Measurements from ENCODE around the gene HOXB9.
A peak's percentile ranks its signal among the peaks of the same experiment; 100 is the strongest.

Gene HOXB9

DNA sequence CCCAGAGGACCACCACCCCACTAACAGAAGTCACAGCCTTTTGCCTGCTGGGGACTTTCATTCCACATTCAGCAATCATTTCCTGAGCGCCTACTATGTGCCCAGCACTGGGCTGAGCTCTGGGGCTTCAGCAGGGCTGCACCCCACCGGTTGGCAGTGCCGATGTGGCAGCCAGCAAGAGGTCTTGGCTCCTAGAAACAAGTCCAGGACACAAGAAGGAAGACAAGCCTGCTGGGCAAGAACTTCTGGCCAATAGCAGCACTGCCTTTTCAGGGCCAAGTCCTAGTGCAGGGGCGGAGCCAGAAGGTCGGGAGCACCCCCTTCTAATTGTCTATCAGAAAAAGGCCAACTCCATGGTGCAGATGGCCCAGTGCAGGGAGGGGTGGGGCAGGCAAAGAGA is 13.0 kb upstream of the HOXB9 start:
- DNase-seq: no peak

DNA sequence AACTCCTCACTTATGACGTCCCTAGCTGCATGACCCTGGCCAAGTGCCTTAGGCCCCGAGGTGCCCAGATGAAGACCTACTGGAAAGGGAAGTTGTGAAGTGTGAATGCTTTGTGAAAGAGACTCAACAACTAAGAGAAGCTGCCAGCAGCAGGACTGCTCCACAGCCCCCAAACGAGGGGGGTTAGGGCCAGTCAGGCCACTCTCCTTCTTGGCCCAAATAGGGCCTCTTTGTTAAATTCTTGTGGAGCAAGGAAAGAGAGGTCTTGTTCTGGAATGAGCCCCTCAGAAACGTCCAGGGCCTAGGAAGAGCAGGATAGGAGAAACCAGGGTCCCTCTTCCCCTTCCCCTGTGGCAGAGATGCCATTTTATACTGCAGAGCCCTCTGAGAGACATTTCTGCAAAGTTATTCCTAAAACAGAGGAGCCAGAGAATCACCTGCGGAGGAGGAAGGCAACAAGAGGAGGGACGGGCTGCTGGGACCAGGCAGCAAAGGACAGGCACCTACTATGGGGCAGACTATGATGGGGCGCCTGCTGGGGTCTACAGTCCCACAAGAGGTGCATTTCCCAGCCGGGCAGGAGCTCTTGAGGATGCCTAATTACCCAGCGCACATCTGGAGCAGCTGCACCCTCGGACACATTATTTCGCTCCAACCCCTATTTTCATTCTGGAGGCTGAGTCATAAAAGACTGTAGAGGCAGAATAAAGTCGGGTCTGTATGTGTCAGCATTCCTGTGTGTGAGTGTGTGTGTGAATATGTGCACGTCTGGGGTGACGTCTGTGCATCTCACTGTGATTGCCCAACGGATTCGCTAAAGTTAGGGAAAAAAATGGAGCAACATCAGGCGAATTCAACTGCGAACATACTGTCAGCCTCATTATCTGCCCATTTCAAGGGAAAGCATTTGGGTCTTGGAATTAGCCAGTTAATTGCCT is 11.4 kb upstream of the HOXB9 start:
- DNase-seq: no peak

DNA sequence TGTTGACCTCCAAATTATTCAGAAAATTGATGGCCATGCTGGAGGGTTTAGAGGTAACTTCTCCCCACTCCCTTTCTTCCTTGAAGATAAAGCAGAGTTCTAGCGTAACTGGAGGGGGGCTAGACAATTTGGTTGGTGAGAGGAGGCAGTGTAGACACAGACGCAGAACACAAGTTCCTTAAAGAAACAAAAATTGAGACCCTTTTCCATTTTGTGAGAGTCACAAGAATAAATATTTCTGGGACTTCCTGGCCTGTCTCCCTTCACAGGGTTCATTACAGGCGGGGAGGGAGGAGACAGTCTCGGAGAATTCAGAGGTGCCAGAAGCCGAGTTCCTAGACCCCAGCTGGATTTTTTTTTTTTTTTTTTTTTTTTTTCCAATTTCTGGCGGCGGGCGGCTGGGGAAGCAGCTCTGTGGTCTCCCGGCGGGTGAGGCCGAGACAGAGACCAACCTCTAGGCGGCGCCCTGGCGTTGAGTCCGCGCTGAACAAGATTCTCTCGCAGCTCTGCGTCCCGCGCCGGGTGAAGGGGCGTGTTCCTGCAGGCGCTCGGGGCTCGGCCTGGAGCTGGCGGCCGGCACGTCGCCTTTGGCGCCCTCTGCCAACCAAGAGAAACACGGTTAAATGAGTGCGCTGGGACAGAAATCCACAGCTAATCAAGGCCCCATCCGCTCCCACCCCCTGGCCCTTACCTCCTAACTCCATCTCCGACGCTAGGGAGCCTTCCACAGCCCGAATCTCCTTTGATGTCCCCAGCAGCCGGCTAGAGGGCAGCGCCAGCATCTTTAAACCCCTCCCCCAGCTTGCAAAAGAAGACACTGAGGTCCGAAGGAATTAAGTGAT is 10.2 kb upstream of the HOXB9 start:
- peak; percentile 85 for DNase-seq

DNA sequence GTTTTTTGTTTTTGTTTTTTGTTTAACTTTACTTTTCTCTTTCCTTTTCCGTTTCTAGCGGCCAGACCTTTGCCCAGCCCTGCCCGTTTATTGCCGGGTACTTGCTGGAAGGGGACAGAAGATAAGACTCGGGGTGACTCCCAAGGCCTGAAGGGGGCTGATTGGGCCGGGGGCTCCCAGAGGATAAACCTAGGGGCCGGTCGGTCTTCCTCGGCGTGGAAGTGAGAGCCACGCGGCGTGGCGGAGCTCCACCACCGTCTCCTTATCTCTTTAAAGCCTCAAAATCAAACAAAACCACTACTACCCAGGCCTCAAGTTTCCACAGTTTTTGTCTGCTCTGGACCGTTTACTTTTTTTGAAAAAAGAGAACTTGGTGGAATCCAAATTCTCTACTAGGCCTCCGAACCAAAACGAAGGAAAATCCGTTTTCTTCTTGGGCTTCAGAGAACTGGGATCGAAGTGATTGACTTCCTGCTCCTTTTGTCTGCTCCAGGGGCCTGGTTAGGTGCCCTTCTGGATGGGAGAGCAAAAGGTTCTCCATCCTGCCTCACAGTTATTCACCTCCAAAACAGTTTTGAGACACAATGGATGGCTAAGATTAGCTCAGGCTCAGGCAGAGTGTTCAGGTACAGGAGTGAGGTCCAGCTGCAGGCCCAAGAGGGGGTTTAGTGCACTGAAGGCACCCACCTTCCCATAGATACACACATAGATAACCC is 8.5 kb upstream of the HOXB9 start:
- peak; percentile 15 for DNase-seq

DNA sequence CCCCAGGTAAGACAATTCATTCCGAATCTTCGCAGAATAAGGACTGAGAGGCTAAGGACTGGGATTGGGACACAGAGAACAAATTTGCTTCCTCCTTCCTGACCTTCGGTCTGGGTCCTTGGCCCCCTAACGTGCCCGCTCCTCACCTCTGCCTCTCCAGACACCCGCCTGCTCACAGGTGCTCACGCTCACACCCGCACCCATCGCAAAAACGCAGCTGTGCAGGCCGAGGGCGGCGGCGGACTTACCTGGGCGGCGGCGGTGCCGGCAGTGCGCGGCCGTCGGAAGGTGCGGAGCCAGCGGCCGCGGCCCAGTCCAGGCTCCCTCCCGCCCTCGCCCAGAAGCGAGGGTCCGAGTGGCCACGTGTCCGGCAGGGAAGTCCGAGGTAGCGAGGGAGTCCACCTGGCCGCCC is 7.1 kb upstream of the HOXB9 start:
- no peak for DNase-seq

DNA sequence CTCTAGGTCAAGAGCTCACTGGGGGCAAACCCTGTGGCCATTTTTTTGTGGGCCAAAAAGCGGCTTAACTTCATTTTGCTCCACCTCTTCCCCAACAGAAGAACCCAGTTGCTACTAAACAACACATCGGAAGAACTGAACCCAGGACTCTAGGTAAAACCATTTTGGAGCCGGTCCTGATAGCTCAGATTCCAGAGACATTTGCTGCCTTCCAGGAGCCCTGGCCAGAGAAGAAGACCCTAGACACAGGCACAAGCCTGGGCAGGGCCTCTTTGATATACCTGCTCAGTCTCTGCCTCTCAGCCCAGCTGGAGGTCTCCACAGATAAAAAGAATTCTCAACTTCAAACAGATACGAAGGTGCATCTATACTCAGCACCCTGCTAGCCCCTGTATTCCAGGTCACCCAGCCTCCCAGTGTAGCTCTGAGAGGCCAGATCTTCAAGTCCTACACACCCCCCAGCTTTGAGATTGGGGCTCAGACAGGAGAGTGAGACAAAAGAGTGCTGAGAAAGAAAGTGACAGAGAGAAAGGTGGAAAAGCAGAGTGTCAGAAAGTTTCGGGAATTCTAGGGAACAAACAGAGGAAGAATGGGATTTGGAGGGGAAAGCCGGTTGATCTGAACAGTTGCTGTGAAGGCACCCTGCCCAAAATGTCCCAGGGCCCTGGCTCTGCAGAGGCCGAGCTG is 6.6 kb upstream of the HOXB9 start:
- no peak for DNase-seq

DNA sequence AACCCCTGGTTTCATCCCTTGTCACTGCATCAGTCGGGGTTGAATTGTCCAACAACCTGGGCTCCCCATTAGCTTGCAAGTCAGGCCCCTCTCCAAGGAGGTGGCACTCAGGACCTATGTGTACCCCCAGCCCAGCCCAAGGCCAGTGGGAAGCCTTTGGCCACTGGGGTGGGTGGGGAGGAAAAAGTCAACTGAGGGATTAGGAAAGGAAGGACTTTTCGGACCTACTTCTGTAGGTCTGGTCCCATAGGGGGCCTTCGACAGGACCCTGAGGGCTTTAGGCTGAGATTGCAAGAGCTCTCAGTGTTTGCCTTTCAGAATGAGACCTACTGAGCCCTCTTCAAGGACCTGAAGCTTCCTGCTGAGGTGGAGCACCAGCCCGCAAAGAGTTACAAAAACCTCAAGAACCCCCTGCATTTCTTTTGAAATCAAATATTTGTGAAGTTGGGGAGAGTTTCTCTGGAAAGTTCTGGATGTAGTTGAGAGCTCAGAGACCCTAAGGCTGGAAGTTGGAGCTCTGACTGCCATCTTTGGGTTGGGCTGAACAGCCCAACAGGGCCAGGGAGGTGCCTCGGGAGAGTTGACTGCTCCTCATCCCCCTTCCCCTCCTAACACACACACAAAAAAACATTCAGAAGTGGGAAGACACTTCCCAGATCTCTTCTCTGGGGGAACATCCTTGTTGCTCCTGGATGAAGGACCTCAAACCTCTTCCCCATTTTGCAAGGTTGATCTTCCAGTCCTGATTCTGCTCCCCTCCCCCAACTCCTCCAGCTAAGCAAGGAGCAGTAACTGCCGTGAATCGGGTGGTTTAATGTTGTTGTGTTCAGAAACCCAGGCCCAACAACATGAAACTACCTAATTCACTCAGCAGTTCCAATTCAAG is 5.8 kb upstream of the HOXB9 start:
- DNase-seq: no peak

DNA sequence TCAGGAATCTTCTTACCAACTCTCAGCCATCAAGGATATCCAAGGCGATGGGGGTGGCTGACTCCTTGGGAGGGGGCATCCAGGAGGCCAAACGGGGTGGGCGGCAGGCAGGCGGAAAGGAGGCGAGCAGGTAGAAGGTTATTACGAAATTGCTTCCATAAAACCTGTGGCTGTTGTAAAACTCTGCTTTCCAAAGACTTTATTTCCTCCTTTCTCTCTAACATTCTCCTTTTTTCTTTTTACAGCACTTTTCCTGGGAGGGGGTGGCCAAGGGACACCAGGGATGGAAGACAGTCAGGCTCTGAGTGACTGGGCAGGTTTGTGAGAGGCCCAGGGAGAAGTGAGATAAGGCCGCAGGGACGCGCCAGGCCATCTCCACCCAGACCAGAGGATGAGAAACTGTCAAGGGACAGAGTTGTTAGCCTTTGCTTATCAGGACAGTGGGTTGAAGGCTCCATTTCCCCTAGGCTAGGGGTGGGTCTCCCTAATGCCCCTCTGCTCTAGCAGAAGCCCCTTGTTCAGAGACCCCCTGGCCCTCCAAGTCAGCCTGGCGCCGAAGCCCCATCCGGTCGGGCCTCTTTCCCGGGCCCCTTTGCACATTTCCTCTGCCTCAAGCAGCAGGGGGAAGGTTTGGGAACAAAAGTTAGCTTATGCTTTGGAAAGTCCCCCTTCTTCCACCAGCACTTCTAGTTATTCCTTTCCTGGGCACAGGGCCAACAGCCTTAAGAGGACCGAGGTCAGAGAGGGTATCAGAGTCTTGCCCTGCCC is 5.0 kb upstream of the HOXB9 start:
- DNase-seq: no peak

DNA sequence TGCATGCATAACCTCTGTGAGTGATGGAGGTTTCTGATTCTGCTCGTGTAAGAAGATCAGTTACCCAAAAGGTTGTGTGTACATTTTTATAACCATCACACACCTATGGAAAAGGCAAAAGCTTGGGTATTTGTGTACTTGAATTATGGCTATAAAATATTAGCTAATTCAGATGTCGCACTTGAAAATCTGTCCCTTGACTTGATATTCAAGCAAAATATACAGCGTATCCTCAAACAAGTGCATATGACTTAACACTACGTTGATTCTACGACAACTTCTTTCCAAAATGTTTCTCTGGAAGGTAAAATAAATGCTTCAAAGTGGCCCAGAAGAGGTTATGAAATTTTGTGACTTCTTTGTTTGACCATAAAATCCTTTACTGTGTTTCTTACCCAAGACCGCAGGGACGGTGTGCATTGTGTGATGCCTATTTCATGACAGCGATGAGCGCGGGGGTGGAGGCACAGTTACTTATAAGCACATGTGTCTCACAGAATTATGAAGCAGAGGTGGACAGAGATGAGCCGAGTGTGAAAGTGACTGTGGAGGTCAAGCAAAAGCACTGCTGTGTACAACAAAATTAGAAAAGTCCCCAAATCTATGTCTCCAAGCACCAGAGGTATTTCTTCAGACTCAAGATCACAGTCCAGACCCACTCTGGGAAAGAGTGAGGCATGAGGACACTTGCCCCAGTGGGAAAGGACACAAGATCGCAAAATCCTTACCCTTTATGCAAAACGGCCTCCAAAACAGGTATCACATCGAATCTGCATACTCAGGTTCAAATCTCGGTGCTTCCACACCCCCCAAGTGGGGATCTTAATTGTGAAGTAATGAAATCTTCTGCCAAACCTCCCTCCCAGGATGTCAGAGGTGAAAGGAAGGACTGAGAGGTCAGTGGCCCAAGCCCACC is 4.1 kb upstream of the HOXB9 start:
- no peak for DNase-seq

DNA sequence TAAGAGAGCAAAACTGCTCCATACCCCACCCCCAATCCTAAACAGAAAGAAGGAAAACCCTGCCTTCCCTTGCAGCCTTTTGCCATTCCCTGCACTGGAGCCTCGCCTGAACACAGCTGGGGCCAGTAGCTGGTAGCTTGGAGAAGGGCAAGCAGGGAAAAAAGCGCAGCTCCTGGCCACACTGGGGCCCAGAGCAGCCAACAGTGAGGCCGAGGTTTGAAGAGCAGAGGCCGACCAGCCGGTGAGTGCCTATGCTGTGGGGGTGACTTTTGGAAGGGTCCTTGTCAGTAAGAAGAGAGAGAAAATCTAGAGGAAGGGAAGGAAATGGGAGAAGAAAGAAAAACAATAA is 3.2 kb upstream of the HOXB9 start:
- DNase-seq: no peak

DNA sequence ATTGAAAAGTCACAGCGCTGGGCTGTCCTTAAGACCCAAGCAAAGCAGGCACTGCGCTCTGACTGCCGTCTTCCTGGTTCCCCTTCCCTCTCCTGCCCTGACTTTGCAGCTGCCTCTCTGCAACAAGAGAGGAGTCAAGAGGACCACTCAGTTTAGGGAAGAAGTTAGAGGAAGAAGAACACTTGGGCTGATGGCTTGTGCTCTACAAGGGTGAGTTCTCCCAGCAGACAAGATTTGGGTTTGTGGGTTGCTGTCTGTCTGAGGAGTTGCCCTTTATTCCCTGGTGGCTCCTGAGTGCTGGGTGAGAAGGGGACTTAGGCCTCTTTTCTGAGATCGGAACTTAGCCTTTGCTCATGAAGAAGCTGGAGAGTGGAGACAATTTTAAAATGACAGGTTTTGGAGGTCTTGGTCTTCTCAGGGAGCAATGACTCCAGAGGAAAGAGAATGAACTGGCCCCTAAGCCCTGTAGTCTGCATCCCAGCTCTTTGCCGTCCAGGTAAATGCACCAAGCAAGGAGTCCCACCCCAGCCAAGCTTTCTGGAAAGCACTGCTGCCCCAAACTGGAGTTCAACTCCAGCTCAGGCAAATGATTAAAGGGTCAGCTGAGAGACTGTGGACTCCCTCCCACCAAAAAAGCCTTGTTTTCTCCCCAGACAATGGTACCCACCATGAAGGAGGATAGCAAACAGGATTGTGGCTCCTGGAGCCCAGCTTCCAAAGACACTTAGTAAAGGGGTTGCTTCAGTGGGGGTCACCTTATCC is 2.7 kb upstream of the HOXB9 start:
- no peak for DNase-seq

DNA sequence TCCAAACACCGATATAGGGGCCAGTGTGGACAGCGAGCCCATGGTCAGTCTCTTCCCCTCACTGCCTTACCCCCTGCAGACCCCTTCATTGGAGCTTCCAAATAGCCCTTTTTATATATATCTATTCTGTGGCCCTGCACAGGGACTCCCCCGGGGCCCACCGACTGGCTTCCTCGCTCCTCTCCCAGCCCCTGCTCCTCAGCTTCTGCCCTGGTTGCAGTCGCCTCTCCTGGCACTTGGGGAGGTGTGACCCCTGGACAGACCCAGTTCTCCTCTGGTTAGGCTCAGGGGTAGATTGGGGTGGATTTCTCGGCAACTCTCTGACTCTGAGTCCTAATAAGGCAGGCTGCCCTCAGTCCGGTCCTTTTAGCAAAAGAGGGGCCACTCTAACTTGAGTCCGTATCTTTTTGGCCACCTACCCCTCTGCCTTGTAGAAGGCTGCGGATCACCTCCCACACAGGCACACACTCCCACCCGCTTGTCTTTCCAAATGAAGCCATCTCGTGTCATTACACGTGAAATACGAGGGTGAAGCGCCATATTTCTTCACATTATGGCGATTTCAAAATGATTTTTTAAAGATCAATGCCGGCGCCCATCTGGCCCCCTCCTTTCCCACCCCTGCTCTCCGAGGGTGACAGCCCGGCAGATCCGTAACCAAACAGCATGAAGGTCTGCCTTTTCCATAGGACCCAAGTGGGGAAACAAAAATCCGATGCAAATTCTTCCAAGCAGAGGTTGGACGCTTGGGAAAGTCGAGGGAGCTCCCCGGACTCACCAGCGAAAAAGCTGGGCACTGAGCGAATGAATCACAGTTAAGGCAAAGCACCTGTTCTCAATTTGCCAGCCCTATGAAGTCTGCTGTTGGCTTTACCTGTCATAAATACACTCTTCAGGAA is 1.7 kb upstream of the HOXB9 start:
- no peak for DNase-seq

DNA sequence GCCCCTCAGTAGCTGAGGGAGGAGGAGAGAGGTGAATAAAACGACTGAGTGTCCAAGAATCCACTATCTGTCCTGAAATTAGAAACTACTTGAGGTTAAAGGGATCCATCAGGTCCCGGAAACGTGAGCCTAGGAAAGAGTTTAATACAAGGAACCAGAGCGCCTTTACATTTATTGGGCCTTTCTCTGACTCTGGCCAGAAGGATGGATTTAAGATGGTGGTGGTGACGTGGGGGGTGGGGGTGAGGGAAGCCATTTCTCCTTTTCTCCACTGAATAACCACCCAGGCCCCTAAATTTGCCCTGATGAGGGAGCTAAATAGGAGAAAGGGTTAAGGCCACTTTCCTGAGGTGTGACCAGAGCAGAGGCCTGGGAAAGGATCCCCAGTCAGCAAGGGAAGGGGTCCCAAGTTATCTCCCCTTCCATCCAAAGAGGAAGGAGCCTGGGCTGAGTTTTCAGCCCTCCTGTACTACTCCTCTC is 1.0 kb upstream of the HOXB9 start:
- DNase-seq: no peak

DNA sequence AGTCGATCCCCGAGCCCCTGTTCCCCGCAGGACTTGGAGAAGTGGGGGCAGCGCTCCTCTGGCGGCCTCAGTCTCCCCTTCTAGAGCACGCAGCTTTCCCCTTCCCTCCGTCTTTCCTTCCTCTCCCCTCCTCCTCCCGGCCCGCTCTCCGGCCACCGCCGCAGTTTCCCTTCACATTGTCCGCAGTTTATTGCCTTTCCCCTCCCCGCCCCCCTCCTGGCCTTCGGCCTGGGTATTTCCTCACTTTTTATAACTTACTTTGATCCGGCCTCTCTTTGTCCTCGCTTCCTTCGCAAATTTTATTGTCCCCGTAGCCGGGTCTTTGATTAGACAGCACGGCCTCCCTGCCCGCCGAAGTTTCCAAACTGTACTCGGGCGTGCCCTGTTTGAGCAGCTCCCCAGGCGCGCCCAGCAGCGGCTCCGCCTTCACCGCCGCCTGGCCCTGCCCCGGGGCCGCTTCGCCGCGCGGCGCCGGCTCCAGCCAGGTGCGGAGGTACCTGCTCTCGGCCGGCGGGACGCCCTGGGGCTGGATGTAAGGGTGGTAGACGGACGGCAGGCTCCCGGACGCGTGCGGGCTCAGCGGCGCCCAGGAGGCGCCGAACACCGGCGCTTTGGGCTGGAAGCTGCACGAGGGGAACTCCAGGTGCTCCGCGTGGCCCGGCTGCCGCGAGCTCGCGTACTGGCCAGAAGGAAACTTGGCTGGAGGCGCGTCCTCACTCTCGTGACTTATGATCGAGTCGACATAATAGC is 488 bp downstream of the HOXB9 start:
- no peak for DNase-seq

DNA sequence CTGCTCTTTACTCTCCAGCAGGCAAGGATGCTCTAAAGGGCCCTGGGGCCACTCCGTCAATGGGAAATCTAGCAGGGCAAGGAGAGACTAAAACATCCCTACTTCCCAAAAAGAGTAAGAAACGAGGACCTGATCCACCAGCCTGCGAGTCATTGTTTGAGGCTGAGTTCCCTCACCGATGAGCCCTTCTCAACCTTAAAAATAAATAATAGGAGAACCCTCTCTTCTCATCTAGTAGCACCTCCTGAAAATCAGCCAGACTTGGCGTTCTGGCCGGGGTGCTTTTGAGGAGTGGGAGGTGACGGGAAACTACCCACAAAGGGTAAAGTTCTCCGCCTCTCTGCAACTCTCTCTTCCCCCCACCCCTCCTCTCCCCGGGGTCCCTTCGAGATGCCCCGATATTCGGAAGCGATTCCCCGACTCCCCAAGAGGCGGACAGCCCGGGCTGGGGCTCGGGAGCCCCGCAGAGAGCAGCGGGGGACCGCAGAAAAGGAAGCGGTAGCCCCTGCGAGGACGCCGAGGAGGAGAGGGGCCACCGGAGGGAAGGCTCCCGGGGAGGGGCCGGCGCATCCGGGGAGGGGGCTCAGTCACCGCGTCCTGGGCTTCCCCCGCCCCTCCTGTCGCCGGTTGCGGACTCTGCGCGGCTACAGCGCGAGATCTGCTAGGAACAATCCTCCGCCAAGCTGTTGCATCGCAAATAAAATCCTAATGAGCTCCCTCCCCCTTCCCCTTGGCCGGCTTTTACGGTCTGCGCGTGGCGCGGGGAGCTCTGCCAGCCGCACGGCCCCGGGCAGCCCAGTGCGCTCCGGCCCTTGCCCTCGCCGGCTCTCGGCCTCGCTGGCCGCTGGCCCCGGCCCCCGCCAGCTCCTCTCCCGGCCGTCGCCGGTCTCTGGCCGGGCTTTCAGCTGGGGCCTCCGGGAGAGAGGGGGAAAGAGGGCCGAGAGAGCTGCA is 1.3 kb downstream of the HOXB9 start:
- DNase-seq: no peak

DNA sequence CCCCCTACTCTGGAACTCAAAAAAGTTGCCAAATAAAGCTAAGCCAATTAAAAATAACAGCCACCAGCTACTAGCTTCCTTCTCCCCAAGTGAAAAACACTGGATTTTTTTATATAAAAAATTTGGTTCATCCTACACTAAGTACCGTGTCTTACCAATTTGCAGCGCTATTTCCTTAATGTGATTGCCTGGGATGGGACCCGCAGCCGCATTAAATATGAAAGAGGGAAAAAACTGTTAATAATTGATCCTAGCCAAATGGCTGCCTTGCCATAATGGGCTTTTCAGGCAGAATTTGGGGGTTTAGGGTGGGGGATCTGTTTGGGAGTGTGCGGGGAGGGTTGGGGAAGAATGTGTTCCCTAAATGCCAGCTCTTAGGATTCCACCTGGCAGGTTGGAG is 2.0 kb downstream of the HOXB9 start:
- DNase-seq: no peak

All from right hindlimb (tissue), 1 donor.